Left kidney (tissue), 2 donors: ENCODE data around the gene CNTNAP2. TPM values are rescaled to one million over a fixed set of nuclear protein-coding genes. Genes with fewer than 3 reads are reported as not detected.

ENCODE experiments used
- DNase-seq: peaks from one replicate; pipeline ENCODE4 v3.0.0-alpha.2; 2013
- polyA plus RNA-seq: library from polyadenylated mRNA; unstranded; fragments of 120-200 nt; gene quantifications from one replicate; pipeline ENCODE4 v1.2.1, GENCODE V29; 2013; ENCODE audit not compliant: insufficient read length

The CNTNAP2 gene
- polyA plus RNA-seq, 1 donor = 26.4 TPM

DNA sequence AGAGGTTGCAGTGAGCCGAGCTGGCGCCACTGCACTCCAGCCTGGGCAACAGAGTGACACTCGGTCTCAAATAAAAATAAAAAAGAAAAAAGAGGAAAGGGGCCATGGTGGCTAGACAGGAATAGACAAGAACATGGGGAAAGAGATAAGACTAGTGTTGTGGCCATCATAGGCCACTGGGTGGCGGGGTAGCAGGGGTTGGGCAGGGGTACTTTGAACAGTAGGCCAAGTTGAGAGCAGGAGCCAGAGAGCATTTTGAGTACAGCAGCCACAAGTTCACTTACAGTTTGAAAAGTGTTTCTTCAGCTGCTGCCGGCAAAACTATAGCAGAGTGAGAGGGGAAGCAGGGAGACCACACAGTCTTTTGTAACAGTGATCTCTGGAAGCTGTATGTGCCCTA lies 656.0 kb downstream of the CNTNAP2 start:
- DNase-seq = no peak

DNA sequence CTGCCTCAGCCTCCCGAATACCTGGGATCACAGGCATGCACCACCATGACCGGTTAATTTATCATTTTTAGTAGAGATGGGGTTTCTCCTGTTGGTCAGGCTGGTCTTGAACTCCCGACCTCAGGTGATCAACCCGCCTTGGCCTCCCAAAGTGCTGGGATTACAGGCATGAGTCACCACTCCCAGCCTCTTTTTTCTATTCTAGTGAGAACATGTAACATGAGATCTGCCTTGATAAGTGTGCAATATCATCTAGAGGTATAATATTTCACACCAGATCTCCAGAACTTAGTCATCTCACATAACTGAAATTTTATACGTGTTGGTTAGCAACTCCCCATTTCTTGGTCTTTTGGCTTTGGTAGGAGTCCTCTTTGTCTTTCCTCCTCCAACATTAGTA lies 656.9 kb downstream of the CNTNAP2 start:
- no peak for DNase-seq

GRCh38 chr7:146781352-146782116 lies 664.9 kb downstream of the CNTNAP2 start:
- no peak for DNase-seq

- no peak for DNase-seq
Measured at GRCh38 chr7:146787266-146787665, 670.7 kb downstream of the CNTNAP2 start.

DNA sequence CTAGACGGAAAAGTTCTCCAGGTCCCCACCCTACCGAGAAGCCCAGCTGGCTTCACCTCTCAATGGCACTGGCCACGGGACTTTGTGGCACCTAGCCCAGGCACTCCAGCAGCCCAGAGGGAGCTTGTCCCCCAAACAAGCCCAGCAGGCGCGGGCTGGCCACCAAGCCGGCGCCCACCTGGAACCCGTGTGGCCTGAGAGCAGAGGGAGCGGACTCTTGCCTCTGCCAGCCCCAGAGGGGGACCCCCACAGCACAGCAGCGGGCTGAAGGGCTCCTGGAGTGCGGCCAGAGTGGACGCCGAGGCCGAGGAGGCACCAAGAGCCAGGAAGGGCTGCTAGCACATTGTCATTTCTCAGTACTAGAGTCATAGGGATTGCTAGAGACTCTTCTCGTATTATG lies 671.4 kb downstream of the CNTNAP2 start:
- no peak for DNase-seq

DNA sequence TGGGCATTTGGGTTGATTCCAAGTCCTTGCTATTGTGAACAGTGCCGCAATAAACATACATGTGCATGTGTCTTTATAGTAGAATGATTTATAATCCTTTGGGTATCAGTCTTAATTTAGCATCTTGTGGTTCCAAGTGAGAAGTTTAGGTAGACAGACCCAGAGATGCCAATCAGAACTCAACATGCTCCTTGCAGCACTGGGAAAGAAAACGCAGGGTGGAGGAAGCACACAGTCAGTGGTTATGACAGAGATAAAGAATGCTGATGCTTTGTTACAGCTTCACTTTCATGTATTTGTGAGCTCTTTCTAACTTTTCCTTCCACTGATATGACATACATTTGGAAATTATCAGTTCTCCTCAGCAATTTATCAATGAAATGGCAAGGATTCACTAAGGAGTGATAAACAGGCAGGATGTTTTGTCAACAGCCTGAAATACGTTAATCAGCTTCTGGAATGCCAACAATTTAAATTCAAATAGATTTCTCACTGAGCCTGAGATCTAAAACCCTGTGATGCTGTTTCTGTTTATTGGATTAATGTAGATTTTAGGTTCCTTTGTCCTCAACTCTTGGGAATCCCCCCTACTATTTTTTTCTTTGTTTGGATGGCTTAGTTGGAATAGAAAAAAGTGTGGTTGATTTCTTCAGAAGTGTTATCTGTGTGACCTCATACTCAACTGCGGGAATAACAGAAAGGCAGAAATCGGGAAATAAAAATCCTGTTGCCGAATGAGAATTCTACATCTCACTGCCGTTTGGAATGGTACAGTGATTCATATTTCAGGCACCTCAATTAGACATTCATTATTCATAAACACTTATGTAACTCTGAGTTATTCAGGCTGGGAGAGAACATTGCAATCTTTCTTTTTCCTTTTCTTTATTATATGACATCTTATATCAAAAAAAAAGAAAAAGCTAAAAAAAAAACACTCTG lies 675.0 kb downstream of the CNTNAP2 start:
- DNase-seq = no peak

- no peak for DNase-seq
Measured at GRCh38 chr7:146804620-146805019, 688.0 kb downstream of the CNTNAP2 start.

DNA sequence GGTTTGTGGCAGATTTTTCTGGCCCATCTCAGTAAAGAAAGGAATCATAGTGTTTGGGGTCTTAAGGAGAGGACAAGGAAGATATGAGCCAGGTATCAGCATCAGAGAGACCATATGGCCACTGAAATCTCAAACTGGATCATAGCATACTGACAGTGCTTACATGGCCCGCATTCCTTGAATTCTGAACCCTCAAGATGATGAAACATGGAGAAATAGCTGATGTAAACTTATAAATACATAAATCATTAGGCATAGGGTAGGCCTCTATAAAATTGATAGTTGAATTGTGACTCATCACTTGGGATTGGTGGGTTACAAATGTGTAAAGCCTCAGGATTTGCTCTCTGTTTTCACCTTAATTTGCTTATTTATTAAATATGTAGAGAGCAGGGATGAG lies 688.5 kb downstream of the CNTNAP2 start:
- no peak for DNase-seq

- DNase-seq = no peak
Measured at GRCh38 chr7:146826329-146826728, 709.7 kb downstream of the CNTNAP2 start.

DNA sequence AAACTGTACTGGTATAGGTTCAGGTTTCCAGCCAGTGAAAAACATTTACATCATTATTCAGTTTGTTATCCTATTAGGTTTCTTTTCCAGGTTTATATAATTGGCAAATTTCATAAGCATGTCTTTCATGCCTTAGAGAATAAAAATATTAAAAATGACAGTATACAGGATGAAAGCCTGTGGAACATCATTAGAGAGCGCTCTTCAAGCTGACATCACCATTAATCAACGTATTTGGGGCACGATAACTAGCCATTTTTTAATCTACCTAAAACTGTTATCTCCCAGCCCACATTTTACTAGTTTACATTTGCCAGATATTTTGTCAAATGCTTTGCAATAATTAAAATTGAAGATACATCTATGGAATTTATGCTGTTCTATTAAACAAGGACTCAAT lies 714.1 kb downstream of the CNTNAP2 start:
- DNase-seq = no peak

DNA sequence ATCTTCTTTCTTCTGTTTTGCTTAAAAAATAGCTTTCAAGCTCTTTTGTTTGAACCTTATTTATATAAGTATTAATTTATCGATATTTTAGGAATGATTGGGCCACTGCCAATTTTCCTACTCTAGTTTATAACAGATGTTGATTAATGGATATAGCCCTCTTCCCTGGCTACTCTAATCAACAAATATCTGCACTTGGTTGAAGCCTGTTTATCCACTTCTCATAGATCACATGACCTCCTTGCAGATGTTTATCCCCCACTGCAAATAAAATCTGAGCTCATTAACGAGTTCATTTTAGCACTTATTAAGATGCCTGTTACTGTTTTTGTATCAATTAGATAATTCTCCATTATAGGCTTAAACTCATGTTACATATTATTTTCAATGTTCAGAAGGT lies 715.3 kb downstream of the CNTNAP2 start:
- DNase-seq = no peak

- no peak for DNase-seq
Measured at GRCh38 chr7:146844405-146844804, 727.8 kb downstream of the CNTNAP2 start.

DNA sequence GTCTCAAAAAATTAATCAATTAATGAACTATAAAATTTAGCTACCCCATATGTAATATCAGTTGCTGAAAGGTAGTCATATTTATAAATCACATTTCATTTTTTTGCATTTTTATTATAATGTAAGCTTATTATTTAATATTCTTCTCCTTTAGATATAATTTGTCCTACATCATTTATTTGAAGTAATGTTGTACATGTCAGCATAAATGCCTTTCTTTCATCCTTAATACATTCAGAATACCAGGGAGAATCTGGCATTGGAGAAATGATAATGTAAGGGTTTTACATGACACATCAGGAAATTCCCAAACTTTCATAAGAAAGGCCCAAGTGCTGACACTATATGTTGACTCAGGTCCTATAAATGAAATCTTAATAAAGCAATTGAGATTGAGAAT lies 742.1 kb downstream of the CNTNAP2 start:
- DNase-seq = no peak

- no peak for DNase-seq
Measured at GRCh38 chr7:146861701-146862100, 745.1 kb downstream of the CNTNAP2 start.

GRCh38 chr7:146862415-146862814 lies 745.8 kb downstream of the CNTNAP2 start:
- DNase-seq = no peak

DNA sequence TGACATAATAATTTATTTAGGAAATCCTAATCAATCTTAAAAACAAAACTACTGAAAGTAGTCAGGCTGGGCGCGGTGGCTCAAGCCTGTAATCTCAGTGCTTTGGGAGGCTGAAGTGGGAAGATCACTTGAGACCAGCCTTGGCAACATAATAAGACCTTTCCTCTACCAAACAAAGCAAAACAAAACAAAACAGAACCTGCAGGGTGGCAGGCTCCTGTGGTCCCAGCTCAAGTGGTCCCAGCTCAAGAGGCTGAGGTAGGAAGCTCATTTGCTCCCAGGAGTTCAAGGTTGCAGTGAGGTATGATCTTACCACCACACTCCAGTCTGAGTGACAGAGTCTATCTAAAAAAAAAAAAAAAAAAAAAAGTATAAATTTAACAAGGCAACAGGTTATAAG lies 748.0 kb downstream of the CNTNAP2 start:
- no peak for DNase-seq

GRCh38 chr7:146865696-146866095 lies 749.1 kb downstream of the CNTNAP2 start:
- DNase-seq = no peak

GRCh38 chr7:146874722-146875121 lies 758.1 kb downstream of the CNTNAP2 start:
- DNase-seq = no peak

DNA sequence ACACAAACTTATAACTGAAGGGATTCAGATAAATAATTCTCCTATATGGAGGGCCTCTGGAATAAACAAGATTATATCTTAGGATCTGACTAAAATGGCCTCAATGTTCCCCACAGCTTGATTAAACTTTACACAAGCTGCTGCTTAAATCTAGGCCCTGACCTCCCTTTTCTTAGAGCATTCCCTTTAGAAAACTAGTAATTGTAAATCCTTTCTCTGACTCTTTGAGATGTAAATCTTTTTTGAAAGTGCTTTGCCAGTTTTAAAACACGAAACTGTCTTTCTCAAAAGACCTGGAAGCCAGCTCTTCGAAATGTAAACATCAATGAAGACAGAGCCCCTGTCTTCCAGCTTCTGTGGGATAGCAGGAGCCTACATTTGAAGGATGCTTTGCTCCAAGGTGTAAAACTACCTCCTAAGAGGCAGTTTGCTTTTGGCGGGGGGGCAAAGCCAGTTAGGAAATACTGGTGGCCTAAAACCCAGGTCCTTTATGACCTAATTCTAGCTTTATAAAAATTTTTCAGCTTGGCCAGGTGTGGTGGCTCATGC lies 758.7 kb downstream of the CNTNAP2 start:
- no peak for DNase-seq

GRCh38 chr7:146875981-146876380 lies 759.4 kb downstream of the CNTNAP2 start:
- DNase-seq = no peak

DNA sequence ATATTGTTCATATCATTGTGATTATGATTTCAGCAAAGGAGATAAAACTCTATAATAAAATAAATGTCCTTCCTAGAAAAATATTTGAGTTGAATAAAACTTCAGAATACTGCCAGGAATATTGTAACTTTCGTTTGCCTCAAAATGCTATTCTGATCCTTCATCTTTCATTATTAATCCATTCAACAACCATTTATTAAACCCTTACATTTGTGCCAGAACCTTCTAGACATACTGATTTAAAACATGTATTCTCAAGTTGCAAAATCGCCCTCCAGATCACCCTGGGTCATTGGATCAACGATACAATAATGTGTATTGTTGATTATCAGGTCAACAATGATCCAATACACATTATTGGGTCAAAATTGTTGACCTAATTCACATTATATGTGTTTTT lies 759.8 kb downstream of the CNTNAP2 start:
- no peak for DNase-seq

DNA sequence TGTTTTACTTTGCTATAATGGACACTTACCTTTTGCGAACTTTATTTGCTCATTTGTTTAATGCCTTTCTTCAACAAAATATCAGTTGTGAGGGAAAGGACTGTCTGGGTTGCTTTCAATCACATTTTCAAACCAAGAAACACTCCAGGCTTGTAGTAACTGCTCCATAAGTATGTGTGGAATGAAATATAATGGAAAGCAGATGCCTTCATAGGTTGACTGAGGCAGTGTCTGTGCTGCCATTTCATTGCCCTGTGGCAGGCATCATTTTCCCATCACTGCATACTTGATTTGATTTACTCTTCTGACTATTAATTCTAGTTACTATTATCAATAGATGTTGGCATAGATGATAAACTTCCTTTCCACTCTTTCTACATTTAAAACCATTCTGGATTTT lies 762.3 kb downstream of the CNTNAP2 start:
- no peak for DNase-seq

DNA sequence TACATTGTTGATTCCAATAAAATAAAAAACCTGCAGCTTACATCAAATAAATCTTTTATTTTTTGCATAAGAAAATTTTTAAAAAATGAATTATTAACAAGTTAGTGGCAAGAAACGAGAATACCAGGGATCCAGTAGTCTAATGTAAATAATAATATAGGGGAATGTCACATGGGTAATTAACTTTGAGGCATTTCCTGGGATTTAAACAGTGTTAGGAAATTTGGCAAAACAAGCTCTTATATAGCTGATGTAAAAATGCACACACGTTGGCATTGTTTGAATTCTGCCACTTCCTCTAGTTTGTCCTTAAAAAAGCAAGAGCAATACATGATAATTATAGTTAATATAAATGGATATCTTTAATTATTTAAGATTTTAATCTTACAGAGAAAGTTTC lies 768.6 kb downstream of the CNTNAP2 start:
- DNase-seq = no peak
